ENCODE results near the gene CEND1. TPM values are rescaled to one million over a fixed set of nuclear protein-coding genes. Genes with fewer than 3 reads are reported as not detected.

CEND1 gene
- total RNA-seq, 4 donors from 2014 or later, result 0.17 to 2.9 (median 0.58) TPM

DNA sequence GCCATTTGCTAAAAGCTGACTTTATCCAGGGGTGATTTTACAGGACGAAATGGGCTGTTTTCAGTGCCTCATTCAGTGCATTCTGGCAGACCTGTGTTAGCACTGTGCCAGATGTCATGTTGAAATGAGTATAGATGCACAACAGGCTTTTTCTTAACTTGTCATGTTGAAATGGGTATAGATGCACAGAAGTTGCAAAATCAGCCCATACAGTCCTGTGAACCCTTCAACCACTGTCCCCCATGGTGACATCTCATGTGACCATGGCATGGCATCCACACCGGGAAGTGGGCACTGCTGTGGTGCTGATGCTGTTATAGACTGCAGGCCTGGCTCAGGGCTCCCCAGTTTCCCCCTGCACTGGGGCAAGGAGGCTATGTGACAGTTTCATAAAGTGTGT, 40.2 kb downstream of the CEND1 start:
- H3K27ac ChIP-seq, result no peak overlapping the region
- ATAC-seq, result no peak
- peaks cover 0 to 45% (median 15%) of the 10 kb centered on the region in 3 donors for H3K4me1 ChIP-seq
- TF ChIP-seq POLR2A (IDR thresholded peaks at IDR 0.05), result no peak
- TF ChIP-seq EP300 (IDR thresholded peaks at IDR 0.05), result no peak
- TF ChIP-seq, protein P1, sequence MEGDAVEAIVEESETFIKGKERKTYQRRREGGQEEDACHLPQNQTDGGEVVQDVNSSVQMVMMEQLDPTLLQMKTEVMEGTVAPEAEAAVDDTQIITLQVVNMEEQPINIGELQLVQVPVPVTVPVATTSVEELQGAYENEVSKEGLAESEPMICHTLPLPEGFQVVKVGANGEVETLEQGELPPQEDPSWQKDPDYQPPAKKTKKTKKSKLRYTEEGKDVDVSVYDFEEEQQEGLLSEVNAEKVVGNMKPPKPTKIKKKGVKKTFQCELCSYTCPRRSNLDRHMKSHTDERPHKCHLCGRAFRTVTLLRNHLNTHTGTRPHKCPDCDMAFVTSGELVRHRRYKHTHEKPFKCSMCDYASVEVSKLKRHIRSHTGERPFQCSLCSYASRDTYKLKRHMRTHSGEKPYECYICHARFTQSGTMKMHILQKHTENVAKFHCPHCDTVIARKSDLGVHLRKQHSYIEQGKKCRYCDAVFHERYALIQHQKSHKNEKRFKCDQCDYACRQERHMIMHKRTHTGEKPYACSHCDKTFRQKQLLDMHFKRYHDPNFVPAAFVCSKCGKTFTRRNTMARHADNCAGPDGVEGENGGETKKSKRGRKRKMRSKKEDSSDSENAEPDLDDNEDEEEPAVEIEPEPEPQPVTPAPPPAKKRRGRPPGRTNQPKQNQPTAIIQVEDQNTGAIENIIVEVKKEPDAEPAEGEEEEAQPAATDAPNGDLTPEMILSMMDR (IDR thresholded peaks at IDR 0.05), result no peak
- TF ChIP-seq POLR2AphosphoS5 (IDR thresholded peaks at IDR 0.05), result no peak
- no peaks in the 10 kb centered on the region for H3K9me3 ChIP-seq
- H3K27me3 ChIP-seq, result no peaks in the 10 kb centered on the region
- H3K36me3 ChIP-seq, result peaks cover 0 to 17% of the 10 kb centered on the region in 2 donors
- 33 to 48% methylated on average over 2 of the region's 2 CpGs for WGBS, 2 donors (ENCODE audit: low coverage in 1 of 2)
- H3K4me3 ChIP-seq, result no peak overlapping the region

DNA sequence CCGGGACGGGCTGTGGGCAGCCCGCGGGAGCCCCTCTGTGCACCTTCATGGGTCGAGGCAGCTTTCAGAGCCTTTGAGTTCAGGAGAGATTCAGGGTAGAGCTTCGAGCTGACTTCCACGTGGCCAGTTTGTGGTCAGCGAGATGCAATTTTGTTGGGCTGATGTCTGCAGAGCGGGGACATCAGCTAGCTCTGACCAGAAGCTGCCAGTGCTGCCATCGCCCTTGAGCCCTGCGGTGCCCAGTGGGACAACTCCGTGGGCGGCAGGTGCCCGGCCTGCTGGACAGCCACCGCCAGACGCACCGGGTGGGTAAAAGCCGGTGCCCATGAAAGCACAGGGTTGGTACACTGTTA, 41.9 kb downstream of the CEND1 start:
- H3K4me3 ChIP-seq, result peak overlapping the region; percentile 65 to 99
- ATAC-seq, result no peak
- TF ChIP-seq, protein P1 (IDR thresholded peaks at IDR 0.05), result no peak
- no peak for TF ChIP-seq EP300 (IDR thresholded peaks at IDR 0.05)

DNA sequence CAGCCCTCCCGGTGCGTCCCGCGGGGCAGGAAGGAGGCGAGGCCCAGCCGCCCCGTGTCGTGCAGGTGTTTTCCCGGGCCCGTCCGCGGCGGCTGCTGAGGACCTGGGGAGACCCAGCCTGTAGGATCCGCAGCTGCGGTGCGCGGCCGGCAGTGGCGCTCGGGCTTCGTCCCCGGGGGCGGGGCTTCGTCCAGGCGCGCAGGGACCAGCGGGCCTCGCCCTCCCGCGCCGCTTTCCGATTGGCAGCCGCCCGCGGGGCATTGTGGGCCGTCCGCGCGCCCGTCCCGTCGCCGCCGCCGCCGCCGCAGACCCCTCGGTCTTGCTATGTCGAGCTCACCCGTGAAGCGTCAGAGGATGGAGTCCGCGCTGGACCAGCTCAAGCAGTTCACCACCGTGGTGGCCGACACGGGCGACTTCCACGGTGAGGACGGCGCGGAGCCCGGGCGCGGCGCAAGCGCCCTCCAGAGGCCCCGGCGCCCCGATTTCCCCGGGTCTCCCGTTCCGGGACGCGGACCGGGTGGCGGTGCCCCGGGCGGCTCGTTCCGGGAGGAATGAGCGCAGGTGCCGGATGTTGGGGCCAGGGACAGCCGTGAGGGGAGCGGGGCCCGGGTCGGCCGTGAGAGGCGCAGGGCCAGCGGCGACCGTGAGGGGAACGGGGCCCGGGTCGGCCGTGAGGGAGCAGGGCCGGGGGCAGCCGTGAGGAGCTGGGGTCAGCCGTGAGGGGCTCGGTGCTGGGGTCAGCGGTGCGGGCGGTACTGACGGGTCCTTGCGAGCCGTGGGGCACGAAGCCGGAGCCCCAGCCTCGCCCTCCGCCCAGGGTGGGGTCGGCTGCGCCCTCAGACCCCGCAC, 42.5 kb downstream of the CEND1 start, which contains the start of gene TALDO1:
Gene TALDO1, plus strand, starts transcription at position 307 of the 849 bp plus-strand sequence. Its CDS starts 18 bp downstream, at position 325.
- Histone ChIP-seq H3K27me3 (no peaks in the 10 kb centered on the region), H3K4me3 (peak within 1 kb of the TSS; percentile 65 to 99), H3K9me3 (no peaks in the 10 kb centered on the region), H3K36me3 (peaks cover 0 to 3% of the 10 kb centered on the region in 2 donors), H3K27ac (peak within 1 kb of the TSS; percentile 51 to 95 (median 86)), H3K4me1 (peaks cover 0 to 42% (median 15%) of the 10 kb centered on the region in 3 donors)
- peak; percentile 99 for ATAC-seq
- WGBS, 2 donors (ENCODE audit: low coverage in 1 of 2), result 0% methylated on average over 3 of the region's 112 CpGs; no CpG with 5 or more reads in 1 of the 2 donors
- TF ChIP-seq POLR2A (IDR thresholded peaks at IDR 0.05) (peak; percentile 84 to 85), POLR2AphosphoS5 (IDR thresholded peaks at IDR 0.05) (peak; percentile 62), EP300 (IDR thresholded peaks at IDR 0.05) (no peak)
- TF ChIP-seq, protein P1 (IDR thresholded peaks at IDR 0.05), result peak in 3 of 4 experiments; percentile 43 to 55 (median 50)

More for the DNA sequence above, 41.9 kb downstream of the CEND1 start:
- Histone ChIP-seq H3K27me3 (no peaks in the 10 kb centered on the region), H3K4me1 (peaks cover 0 to 45% (median 15%) of the 10 kb centered on the region in 3 donors), H3K9me3 (no peaks in the 10 kb centered on the region), H3K27ac (peak overlapping the region; percentile 51 to 95 (median 86)), H3K36me3 (peaks cover 0 to 9% of the 10 kb centered on the region in 2 donors)
- no CpG with 5 or more reads among the region's 18 CpGs for WGBS, 2 donors (ENCODE audit: low coverage in 1 of 2)

DNA sequence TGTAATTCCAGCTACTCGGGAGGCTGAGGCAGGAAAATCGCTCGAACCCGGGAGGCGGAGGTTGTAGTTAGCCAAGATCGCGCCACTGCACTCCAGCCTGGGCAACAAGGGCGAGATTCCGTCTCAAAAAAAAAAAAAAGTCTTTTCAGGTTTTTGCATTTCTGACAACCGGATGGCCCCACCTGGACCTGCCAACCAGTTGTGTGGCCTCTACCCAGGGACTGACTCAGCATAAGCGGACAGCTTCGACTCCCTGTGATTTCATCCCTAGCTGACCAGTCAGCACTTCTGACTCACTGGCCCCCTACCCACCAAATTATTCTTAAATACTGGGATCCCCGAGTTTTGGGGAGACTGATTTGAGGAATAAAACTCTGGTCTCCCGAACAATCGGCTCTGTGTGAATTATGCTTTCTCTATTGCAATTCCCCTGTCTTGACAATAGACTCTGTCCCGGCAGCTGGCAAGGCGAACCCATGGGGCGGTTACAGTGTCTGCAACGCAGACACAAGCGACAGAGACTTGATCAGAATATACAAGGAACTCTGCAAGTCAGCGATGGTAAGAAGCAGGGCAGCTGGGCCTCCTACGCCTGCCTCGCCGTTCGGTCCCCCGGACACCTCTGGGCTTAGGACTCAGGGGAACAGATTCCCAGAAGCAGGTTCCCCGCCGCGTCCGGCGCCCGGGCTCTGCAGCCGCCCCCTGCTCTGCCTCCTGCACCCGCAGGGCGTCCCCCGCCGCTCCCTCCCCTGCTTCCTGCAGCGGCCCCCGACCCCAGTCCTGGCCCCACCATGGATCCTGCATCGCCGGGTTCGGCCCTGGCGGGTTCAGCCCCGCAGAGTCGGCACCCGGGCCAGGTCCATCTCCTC, 43.4 kb downstream of the CEND1 start:
- Histone ChIP-seq H3K27ac (peak overlapping the region; percentile 39 to 95 (median 86)), H3K9me3 (no peaks in the 10 kb centered on the region), H3K4me1 (peaks cover 0 to 41% (median 15%) of the 10 kb centered on the region in 3 donors), H3K36me3 (no peaks in the 10 kb centered on the region), H3K4me3 (peak overlapping the region; percentile 65 to 99), H3K27me3 (no peaks in the 10 kb centered on the region)
- 32 to 68% methylated on average over 15 to 18 of the region's 46 CpGs for WGBS, 2 donors (ENCODE audit: low coverage in 1 of 2)
- no peak for TF ChIP-seq POLR2AphosphoS5 (IDR thresholded peaks at IDR 0.05)
- ATAC-seq, result peak; percentile 44

DNA sequence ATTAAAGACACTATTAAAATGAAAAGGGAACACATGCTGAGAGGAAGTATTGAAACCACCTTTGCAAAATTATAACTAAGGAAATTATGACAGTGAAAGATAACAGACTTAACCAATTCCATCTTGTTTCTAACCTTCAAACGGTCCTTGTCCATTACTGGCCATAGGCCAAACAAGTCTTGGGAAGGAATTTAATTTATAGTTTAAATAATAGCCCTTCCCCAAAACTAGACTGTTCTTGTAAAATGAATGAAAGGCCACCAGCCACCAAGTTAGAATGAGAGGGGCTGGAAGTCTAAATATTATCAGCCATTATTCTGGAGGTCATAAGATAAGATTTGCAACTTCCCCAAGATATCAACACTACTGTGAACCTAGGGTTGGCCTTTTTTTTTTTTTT, 44.5 kb downstream of the CEND1 start:
- WGBS, 2 donors (ENCODE audit: low coverage in 1 of 2), result 21 to 27% methylated on average over 1 of the region's 1 CpG
- no peak for ATAC-seq
- Histone ChIP-seq H3K9me3 (no peaks in the 10 kb centered on the region), H3K4me1 (peaks cover 0 to 39% (median 15%) of the 10 kb centered on the region in 3 donors), H3K27ac (no peak overlapping the region), H3K36me3 (no peaks in the 10 kb centered on the region), H3K4me3 (no peak overlapping the region), H3K27me3 (peaks cover 6% of the 10 kb centered on the region)
- TF ChIP-seq, protein P1 (IDR thresholded peaks at IDR 0.05), result no peak
- no peak for TF ChIP-seq POLR2AphosphoS5 (IDR thresholded peaks at IDR 0.05)
- TF ChIP-seq POLR2A (IDR thresholded peaks at IDR 0.05), result no peak
- no peak for TF ChIP-seq EP300 (IDR thresholded peaks at IDR 0.05)

Measured in gastroesophageal sphincter (tissue), 4 donors.